ENCODE measurements around the gene ANKRD33. TPM values are rescaled to one million over a fixed set of nuclear protein-coding genes. Genes with fewer than 3 reads are reported as not detected.

ANKRD33 gene
- total and polyA plus RNA-seq, 2 experiments from 2014 or later = 0.27 to 1.7 TPM

DNA sequence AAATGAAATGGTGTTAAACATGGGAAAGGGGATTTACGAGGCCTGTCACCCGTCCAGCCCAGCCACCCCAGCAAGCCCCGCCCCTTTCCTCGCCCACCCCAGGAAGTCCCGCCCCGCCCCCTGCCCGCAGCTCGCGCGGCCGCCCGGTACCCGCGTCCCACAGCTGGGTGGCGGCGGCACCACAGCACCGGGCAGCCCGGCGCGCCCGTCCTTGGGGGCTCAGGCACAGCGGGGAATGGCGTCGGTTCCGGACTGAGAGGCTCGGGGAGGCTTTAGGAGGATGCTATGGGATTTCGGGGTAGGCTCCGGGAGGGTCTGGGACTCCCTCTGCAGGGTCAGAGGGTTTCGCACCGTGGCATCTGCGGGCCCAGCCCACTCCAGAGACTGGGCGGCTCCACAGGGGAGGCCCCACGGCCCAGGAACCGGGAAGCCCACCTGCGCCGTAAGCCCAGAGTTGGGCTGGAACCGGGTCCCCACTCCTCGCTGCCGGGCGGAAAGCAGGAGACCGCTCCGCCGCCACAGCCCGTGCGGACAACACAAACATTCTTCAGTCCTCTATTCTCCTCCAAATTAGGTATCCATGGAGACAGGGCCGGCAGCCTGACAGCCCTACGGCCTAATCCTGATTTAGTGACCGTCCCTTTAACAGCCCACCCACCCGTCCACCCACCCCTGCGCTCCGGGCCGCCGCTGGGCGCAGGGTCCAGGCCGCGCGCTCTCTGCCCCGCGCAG is 40.8 kb upstream of the ANKRD33 start:
- H3K27me3 Mint-ChIP-seq (ENCODE audit: insufficient read depth, low read depth, poor library complexity) = peaks cover 43% of the 10 kb centered on the region
- H3K27ac Mint-ChIP-seq = no peak overlapping the region
- Histone ChIP-seq H4K20me1 (replicated peaks; ENCODE audit: insufficient read depth) (peaks cover 4% of the 10 kb centered on the region; the same call in 1 of the 2 replicates), H3K4me3 (peak overlapping the region; percentile 91), H3K79me2 (replicated peaks; ENCODE audit: insufficient read depth) (no peaks in the 10 kb centered on the region), H3K9me2 (ENCODE audit: insufficient read depth) (no peaks in the 10 kb centered on the region), H3K4me2 (peak overlapping the region; percentile 96), H3F3A (replicated peaks; ENCODE audit: low read depth) (peaks cover 12% of the 10 kb centered on the region; the same call in 1 of the 2 replicates), H2AFZ (peak overlapping the region; percentile 59), H3K27me3 (ENCODE audit: insufficient read depth) (peaks cover 47% of the 10 kb centered on the region), H3K4me1 (ENCODE audit: insufficient read depth) (peaks cover 40% of the 10 kb centered on the region), H3K27ac (ENCODE audit: low read depth) (no peak overlapping the region), H3K36me3 (ENCODE audit: insufficient read depth) (no peaks in the 10 kb centered on the region)
- peak overlapping the region; percentile 75 for H3K4me3 Mint-ChIP-seq
- H3K36me3 Mint-ChIP-seq (ENCODE audit: low read depth) = no peaks in the 10 kb centered on the region; the same call in 2 of the 3 replicates
- no peaks in the 10 kb centered on the region; the same call in 1 of the 3 replicates for H3K9me3 Mint-ChIP-seq
- ATAC-seq = peak; percentile 55
- H3K4me1 Mint-ChIP-seq = peaks cover 44% of the 10 kb centered on the region
- TF ChIP-seq ZNF331 (CRISPR knock-in tag; IDR thresholded peaks at IDR 0.05; ENCODE audit: low read depth) = no peak
- TF ChIP-seq, protein P1, sequence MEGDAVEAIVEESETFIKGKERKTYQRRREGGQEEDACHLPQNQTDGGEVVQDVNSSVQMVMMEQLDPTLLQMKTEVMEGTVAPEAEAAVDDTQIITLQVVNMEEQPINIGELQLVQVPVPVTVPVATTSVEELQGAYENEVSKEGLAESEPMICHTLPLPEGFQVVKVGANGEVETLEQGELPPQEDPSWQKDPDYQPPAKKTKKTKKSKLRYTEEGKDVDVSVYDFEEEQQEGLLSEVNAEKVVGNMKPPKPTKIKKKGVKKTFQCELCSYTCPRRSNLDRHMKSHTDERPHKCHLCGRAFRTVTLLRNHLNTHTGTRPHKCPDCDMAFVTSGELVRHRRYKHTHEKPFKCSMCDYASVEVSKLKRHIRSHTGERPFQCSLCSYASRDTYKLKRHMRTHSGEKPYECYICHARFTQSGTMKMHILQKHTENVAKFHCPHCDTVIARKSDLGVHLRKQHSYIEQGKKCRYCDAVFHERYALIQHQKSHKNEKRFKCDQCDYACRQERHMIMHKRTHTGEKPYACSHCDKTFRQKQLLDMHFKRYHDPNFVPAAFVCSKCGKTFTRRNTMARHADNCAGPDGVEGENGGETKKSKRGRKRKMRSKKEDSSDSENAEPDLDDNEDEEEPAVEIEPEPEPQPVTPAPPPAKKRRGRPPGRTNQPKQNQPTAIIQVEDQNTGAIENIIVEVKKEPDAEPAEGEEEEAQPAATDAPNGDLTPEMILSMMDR (conservative IDR thresholded peaks at IDR 0.05; ENCODE audit: low read depth in 2 of 2) = 0 out of 4 replicates have a peak, but pooled peaks of 1 of the 2 experiments have one; percentile 1
- peak; percentile 89 for DNase-seq (ENCODE audit: low spot score)

DNA sequence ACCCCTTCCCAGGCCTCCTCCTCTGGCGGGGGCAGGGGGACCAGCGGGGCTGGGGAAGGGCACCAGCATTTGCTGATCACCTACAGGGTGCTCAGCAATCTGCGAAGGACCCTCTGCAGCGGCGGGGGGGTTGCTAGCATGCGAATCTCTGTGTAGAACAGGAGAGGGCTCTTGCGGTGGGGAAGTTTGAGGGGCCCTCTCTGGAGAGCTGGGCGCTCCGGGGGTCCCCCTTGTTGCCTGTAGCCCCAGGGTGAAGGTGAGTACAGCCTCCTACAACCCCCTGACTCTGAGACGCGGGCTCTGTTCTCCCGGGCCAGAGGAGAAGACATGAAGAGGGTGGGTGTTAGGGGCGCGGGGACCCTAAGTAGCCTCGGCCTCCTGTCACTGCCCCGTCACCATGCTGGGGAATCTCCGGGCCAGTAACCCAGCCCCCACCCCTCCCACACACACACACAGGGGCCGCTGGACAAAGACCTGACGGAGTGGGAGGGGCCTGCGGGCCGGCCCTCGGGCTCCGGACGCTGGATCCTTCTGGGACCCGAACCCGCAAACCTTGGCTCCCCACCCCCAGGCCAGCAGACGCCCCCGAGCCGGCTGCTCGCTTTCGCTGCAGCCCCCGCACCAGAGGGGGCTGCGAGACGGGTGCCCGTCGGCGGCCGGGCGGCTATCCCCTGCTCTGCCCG is 40.1 kb upstream of the ANKRD33 start:
- H2AFZ ChIP-seq = 0 out of 2 replicates have a peak overlapping the region, but pooled peaks have one; percentile 59
- H3K4me2 ChIP-seq = peak overlapping the region; percentile 96
- ATAC-seq (peak; percentile 19), DNase-seq (ENCODE audit: low spot score) (peak; percentile 65)
- peak overlapping the region; percentile 91 for H3K4me3 ChIP-seq
- H3K79me2 ChIP-seq (replicated peaks; ENCODE audit: insufficient read depth) = no peaks in the 10 kb centered on the region
- H3K4me3 Mint-ChIP-seq = peak overlapping the region; percentile 75
- H3K27me3 Mint-ChIP-seq (ENCODE audit: insufficient read depth, low read depth, poor library complexity) = peaks cover 50% of the 10 kb centered on the region
- peaks cover 4% of the 10 kb centered on the region; the same call in 1 of the 2 replicates for H4K20me1 ChIP-seq (replicated peaks; ENCODE audit: insufficient read depth)
- 0 out of 2 replicates have a peak, but pooled peaks have one; percentile 19 for TF ChIP-seq POLR2AphosphoS5 (IDR thresholded peaks at IDR 0.05; ENCODE audit: low read depth)
- TF ChIP-seq ZNF114 (CRISPR knock-in tag; IDR thresholded peaks at IDR 0.05) = no peak
- peaks cover 40% of the 10 kb centered on the region for H3K4me1 ChIP-seq (ENCODE audit: insufficient read depth)
- H3K27ac Mint-ChIP-seq = no peak overlapping the region
- no peaks in the 10 kb centered on the region; the same call in 2 of the 3 replicates for H3K36me3 Mint-ChIP-seq (ENCODE audit: low read depth)
- H3K36me3 ChIP-seq (ENCODE audit: insufficient read depth) = no peaks in the 10 kb centered on the region
- H3K4me1 Mint-ChIP-seq = peaks cover 50% of the 10 kb centered on the region
- H3K9me3 Mint-ChIP-seq = no peaks in the 10 kb centered on the region; the same call in 1 of the 3 replicates
- H3K9me2 ChIP-seq (ENCODE audit: insufficient read depth) = no peaks in the 10 kb centered on the region
- H3F3A ChIP-seq (replicated peaks; ENCODE audit: low read depth) = peaks cover 12% of the 10 kb centered on the region; the same call in 1 of the 2 replicates
- no peak overlapping the region for H3K27ac ChIP-seq (ENCODE audit: low read depth)
- H3K27me3 ChIP-seq (ENCODE audit: insufficient read depth) = peaks cover 54% of the 10 kb centered on the region

DNA sequence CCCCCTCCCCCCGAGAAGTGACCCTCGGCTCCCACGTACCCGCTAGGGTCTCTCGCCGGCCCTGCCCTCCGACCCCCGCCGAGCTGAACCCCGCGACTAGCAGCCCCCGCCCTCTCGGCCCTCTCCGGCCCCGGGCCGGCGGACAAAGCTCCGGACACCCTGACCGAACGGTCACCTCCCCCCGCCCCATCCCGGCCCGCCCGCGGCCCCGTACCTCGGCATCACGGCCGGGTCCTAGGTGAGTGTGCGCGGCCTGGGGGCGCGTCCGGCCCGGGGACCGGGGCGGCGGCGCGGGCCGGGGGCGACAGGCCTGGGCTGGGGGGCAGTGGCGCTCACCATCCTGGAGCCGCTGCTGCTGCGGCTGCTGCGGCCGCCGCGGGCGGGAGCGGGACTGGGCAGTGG is 39.6 kb upstream of the ANKRD33 start, which contains the start of gene FIGNL2:
TSS of gene FIGNL2 (minus strand) at position 393 of the 402 bp plus-strand sequence. CDS start 26,305 bp downstream, outside the sequence.
- H3K36me3 ChIP-seq (ENCODE audit: insufficient read depth) = no peaks in the 10 kb centered on the region
- peak; percentile 8 for ATAC-seq
- H4K20me1 ChIP-seq (replicated peaks; ENCODE audit: insufficient read depth) = peaks cover 4% of the 10 kb centered on the region; the same call in 1 of the 2 replicates
- H3F3A ChIP-seq (replicated peaks; ENCODE audit: low read depth) = peaks cover 12% of the 10 kb centered on the region; the same call in 1 of the 2 replicates
- H3K4me3 ChIP-seq = peak within 1 kb of the TSS; percentile 91
- peak within 1 kb of the TSS; percentile 75 for H3K4me3 Mint-ChIP-seq
- H3K9me2 ChIP-seq (ENCODE audit: insufficient read depth) = no peaks in the 10 kb centered on the region
- H3K27ac ChIP-seq (ENCODE audit: low read depth) = no peak within 1 kb of the TSS
- H3K79me2 ChIP-seq (replicated peaks; ENCODE audit: insufficient read depth) = no peaks in the 10 kb centered on the region
- peaks cover 54% of the 10 kb centered on the region for H3K27me3 Mint-ChIP-seq (ENCODE audit: insufficient read depth, low read depth, poor library complexity)
- no peaks in the 10 kb centered on the region; the same call in 2 of the 3 replicates for H3K36me3 Mint-ChIP-seq (ENCODE audit: low read depth)
- H3K9me3 Mint-ChIP-seq = no peaks in the 10 kb centered on the region; the same call in 1 of the 3 replicates
- peaks cover 59% of the 10 kb centered on the region for H3K27me3 ChIP-seq (ENCODE audit: insufficient read depth)
- H3K4me1 ChIP-seq (ENCODE audit: insufficient read depth) = peaks cover 40% of the 10 kb centered on the region
- H2AFZ ChIP-seq = 0 out of 2 replicates have a peak within 1 kb of the TSS, but pooled peaks have one; percentile 59
- DNase-seq (ENCODE audit: low spot score) = no peak
- peak within 1 kb of the TSS; percentile 96 for H3K4me2 ChIP-seq
- no peak within 1 kb of the TSS for H3K27ac Mint-ChIP-seq
- peaks cover 54% of the 10 kb centered on the region for H3K4me1 Mint-ChIP-seq
- TF ChIP-seq STAT1 (IDR thresholded peaks at IDR 0.05; ENCODE audit: unreplicated experiment) (no peak), POLR2AphosphoS5 (IDR thresholded peaks at IDR 0.05; ENCODE audit: low read depth) (no peak), CREB1 (CRISPR knock-in tag; IDR thresholded peaks at IDR 0.05; ENCODE audit: low read depth) (no peak), ZNF114 (CRISPR knock-in tag; IDR thresholded peaks at IDR 0.05) (no peak), JUNB (IDR thresholded peaks at IDR 0.05; ENCODE audit: unreplicated experiment) (no peak), EZH2phosphoT487 (IDR thresholded peaks at IDR 0.05; ENCODE audit: unreplicated experiment) (no peak), NANOG (IDR thresholded peaks at IDR 0.05; ENCODE audit: borderline replicate concordance) (no peak), ZNF331 (CRISPR knock-in tag; IDR thresholded peaks at IDR 0.05; ENCODE audit: low read depth) (no peak), EZH2 (IDR thresholded peaks at IDR 0.05; ENCODE audit: low read depth, unreplicated experiment) (no peak)
- TF ChIP-seq, protein P2, sequence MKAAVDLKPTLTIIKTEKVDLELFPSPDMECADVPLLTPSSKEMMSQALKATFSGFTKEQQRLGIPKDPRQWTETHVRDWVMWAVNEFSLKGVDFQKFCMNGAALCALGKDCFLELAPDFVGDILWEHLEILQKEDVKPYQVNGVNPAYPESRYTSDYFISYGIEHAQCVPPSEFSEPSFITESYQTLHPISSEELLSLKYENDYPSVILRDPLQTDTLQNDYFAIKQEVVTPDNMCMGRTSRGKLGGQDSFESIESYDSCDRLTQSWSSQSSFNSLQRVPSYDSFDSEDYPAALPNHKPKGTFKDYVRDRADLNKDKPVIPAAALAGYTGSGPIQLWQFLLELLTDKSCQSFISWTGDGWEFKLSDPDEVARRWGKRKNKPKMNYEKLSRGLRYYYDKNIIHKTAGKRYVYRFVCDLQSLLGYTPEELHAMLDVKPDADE (IDR thresholded peaks at IDR 0.05) = no peak
- TF ChIP-seq, protein P1 (conservative IDR thresholded peaks at IDR 0.05; ENCODE audit: low read depth in 2 of 2) = no peak
